Dermis microvascular lymphatic vessel endothelial cell (primary cell): ENCODE results near the gene SHROOM1. TPM values are rescaled to one million over a fixed set of nuclear protein-coding genes. Genes with fewer than 3 reads are reported as not detected.

ENCODE experiments used
- DNase-seq, 2 donors: peaks; one replicate each; pipeline versions ENCODE4 v3.0.0 to v3.0.0-alpha.2; 2010; ENCODE audit warnings: low read depth in 2 of 2
- total RNA-seq: library from RNA; depleted of rRNA; stranded (reverse); fragments of >200 nt; gene quantifications from 2 replicates; pipeline ENCODE4 v1.2.1, GENCODE V29; 2014

Gene SHROOM1
- total RNA-seq, 1 donor from 2014 or later, result 1.5 TPM

GRCh38 chr5:132825834-132826391 lies 4.5 kb downstream of the SHROOM1 start:
- DNase-seq, result no peak

- no peak for DNase-seq
These were observed 5.2 kb downstream of the SHROOM1 start for GRCh38 chr5:132825033-132825833.

GRCh38 chr5:132824426-132824825 lies 6.0 kb downstream of the SHROOM1 start:
- no peak for DNase-seq

- no peak for DNase-seq
These were observed 6.9 kb downstream of the SHROOM1 start for GRCh38 chr5:132823481-132824050.

- DNase-seq, result no peak
These were observed 7.6 kb downstream of the SHROOM1 start for GRCh38 chr5:132822650-132823480.

GRCh38 chr5:132821791-132822190 lies 8.7 kb downstream of the SHROOM1 start:
- no peak for DNase-seq

- no peak for DNase-seq
These were observed 9.1 kb downstream of the SHROOM1 start for GRCh38 chr5:132821350-132821749.

GRCh38 chr5:132820162-132820754 lies 10.2 kb downstream of the SHROOM1 start:
- DNase-seq, result peak; percentile 78 to 91

GRCh38 chr5:132819468-132819867 lies 11.0 kb downstream of the SHROOM1 start:
- no peak for DNase-seq

- DNase-seq, result no peak
These were observed 13.4 kb downstream of the SHROOM1 start for GRCh38 chr5:132817011-132817410.

- DNase-seq, result no peak
These were observed 13.9 kb downstream of the SHROOM1 start for GRCh38 chr5:132816554-132816953.

GRCh38 chr5:132816083-132816482 lies 14.4 kb downstream of the SHROOM1 start:
- no peak for DNase-seq

GRCh38 chr5:132815454-132815853 lies 15.0 kb downstream of the SHROOM1 start:
- no peak for DNase-seq

- DNase-seq, result no peak
These were observed 15.7 kb downstream of the SHROOM1 start for GRCh38 chr5:132814503-132815294.

GRCh38 chr5:132813599-132814502 lies 16.6 kb downstream of the SHROOM1 start:
- DNase-seq, result peak in 1 of 2 donors; percentile 21

GRCh38 chr5:132812781-132813598 lies 17.5 kb downstream of the SHROOM1 start, which contains the start of gene SOWAHA:
Gene SOWAHA, plus strand, starts transcription at chr5:132813302. Its CDS starts 320 bp downstream, at chr5:132813622.
- no peak for DNase-seq

- no peak for DNase-seq
These were observed 18.2 kb downstream of the SHROOM1 start for GRCh38 chr5:132812123-132812765.

GRCh38 chr5:132810605-132811004 lies 19.8 kb downstream of the SHROOM1 start:
- DNase-seq, result no peak
